SK-N-SH treated with all-trans-retinoic acid at 6 μM for 48 hours (cell line): ENCODE results near the gene FOXD1.

ENCODE experiments used
- ARNTL ChIP-seq: fragments of 450-650 bp; formaldehyde crosslinking; IDR thresholded peaks from 2 replicates; pipeline ENCODE4 v1.5.0; 2020; ENCODE audit warnings: low read depth, mild to moderate bottlenecking, moderate library complexity, borderline replicate concordance
- CSDC2 ChIP-seq: fragments of 250-450 bp; sonication (Bioruptor Pico); IDR thresholded peaks from 2 replicates; pipeline ENCODE4 v1.5.0; 2020; ENCODE audit warnings: mild to moderate bottlenecking, moderate library complexity
- ESRRG ChIP-seq: fragments of 250-450 bp; sonication (Bioruptor Pico); IDR thresholded peaks from 2 replicates; pipeline ENCODE4 v1.6.1; 2021; ENCODE audit warnings: mild to moderate bottlenecking
- GLIS3 ChIP-seq: fragments of 250-450 bp; sonication (Bioruptor Pico); IDR thresholded peaks from 2 replicates; pipeline ENCODE4 v1.5.0; 2020; ENCODE audit warnings: mild to moderate bottlenecking, moderate library complexity
- SNAI2 ChIP-seq: fragments of 250-450 bp; sonication (Bioruptor Pico); IDR thresholded peaks from 2 replicates; pipeline ENCODE4 v1.5.0; 2020; ENCODE audit warnings: mild to moderate bottlenecking, moderate library complexity
- TCF4 ChIP-seq: fragments of 250-450 bp; sonication (Bioruptor Pico); IDR thresholded peaks from 2 replicates; pipeline ENCODE4 v1.8.0; 2021; ENCODE audit warnings: mild to moderate bottlenecking, moderate library complexity, borderline replicate concordance
- TSHZ2 ChIP-seq: fragments of 250-450 bp; sonication (Bioruptor Pico); IDR thresholded peaks from 2 replicates; pipeline ENCODE4 v1.5.0; 2020; ENCODE audit warnings: mild to moderate bottlenecking, moderate library complexity
- ZFP3 ChIP-seq: fragments of 250-450 bp; sonication (Bioruptor Pico); IDR thresholded peaks from 2 replicates; pipeline ENCODE4 v1.5.0; 2020; ENCODE audit warnings: mild to moderate bottlenecking, moderate library complexity
- ZFP30 ChIP-seq: fragments of 450-650 bp; formaldehyde crosslinking; IDR thresholded peaks from 2 replicates; pipeline ENCODE4 v1.5.0; 2022; ENCODE audit warnings: mild to moderate bottlenecking, moderate library complexity
- ZNF565 ChIP-seq: fragments of 450-650 bp; formaldehyde crosslinking; conservative IDR thresholded peaks from 2 replicates; pipeline ENCODE4 v1.5.0; 2020; ENCODE audit warnings: low read depth, mild to moderate bottlenecking, moderate library complexity
- ZNF8 ChIP-seq: fragments of 450-650 bp; formaldehyde crosslinking; IDR thresholded peaks from 2 replicates; pipeline ENCODE4 v1.5.0; 2020; ENCODE audit warnings: mild to moderate bottlenecking, moderate library complexity
- TF ChIP-seq, protein P1 (sequence below): fragments of 250-450 bp; sonication (Bioruptor Pico); IDR thresholded peaks from 2 replicates; pipeline ENCODE4 v1.8.0; 2020; ENCODE audit warnings: mild to moderate bottlenecking, moderate library complexity, borderline replicate concordance
- TF ChIP-seq, protein P2 (sequence below): fragments of 250-450 bp; sonication (Bioruptor Pico); IDR thresholded peaks from 2 replicates; pipeline ENCODE4 v1.5.1; 2020; ENCODE audit warnings: low read depth, mild to moderate bottlenecking, moderate library complexity

DNA sequence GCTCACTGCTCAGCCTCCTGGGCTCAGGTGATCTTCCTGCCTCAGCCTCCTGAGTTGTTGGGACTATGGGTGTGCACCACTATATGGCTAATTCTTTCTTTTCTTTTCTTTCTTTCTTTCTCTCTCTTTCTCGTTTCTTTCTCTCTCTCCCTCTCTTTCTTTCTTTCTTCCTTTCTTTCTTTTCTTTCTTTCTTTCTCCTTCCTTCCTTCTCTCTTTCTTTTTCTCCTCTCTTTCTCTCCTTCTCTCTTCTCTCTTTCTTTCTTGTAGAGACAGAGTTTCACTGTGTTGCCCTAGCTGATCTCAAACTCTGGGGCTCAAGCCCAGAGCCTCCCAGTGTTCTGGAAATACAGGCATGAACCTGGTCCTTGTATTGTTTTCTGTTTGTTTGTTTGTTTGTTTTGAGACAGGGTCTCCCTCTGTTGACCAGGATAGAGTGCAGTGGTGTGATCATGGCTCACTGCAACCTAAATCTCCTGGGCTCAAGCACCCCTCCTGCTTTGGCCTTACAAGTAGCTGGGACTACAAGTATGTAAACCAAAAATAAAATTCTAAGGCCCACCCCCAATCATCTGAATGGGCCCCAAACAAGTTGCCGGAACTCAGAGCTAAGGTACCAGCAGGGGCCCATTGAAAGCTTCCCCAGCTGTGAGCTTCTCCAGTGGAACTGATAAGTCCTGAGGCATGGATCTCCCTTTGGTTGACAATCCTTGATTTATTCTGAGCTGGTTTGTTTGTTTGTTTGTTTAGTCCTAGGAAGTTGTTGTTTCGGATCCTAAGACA, 37.7 kb upstream of the FOXD1 start:
- no peak for TF ChIP-seq ARNTL (CRISPR knock-in tag)
- TF ChIP-seq ZFP3 (CRISPR knock-in tag): no peak
- TF ChIP-seq ZFP30 (CRISPR knock-in tag): no peak
- TF ChIP-seq, protein P1, sequence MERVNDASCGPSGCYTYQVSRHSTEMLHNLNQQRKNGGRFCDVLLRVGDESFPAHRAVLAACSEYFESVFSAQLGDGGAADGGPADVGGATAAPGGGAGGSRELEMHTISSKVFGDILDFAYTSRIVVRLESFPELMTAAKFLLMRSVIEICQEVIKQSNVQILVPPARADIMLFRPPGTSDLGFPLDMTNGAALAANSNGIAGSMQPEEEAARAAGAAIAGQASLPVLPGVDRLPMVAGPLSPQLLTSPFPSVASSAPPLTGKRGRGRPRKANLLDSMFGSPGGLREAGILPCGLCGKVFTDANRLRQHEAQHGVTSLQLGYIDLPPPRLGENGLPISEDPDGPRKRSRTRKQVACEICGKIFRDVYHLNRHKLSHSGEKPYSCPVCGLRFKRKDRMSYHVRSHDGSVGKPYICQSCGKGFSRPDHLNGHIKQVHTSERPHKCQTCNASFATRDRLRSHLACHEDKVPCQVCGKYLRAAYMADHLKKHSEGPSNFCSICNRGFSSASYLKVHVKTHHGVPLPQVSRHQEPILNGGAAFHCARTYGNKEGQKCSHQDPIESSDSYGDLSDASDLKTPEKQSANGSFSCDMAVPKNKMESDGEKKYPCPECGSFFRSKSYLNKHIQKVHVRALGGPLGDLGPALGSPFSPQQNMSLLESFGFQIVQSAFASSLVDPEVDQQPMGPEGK (CRISPR knock-in tag): no peak
- no peak for TF ChIP-seq ZNF565
- TF ChIP-seq SNAI2: no peak
- TF ChIP-seq GLIS3 (CRISPR knock-in tag): no peak
- TF ChIP-seq CSDC2 (CRISPR knock-in tag): no peak
- TF ChIP-seq, protein P2, sequence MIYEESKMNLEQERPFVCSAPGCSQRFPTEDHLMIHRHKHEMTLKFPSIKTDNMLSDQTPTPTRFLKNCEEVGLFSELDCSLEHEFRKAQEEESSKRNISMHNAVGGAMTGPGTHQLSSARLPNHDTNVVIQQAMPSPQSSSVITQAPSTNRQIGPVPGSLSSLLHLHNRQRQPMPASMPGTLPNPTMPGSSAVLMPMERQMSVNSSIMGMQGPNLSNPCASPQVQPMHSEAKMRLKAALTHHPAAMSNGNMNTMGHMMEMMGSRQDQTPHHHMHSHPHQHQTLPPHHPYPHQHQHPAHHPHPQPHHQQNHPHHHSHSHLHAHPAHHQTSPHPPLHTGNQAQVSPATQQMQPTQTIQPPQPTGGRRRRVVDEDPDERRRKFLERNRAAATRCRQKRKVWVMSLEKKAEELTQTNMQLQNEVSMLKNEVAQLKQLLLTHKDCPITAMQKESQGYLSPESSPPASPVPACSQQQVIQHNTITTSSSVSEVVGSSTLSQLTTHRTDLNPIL (CRISPR knock-in tag): no peak
- no peak for TF ChIP-seq ESRRG (CRISPR knock-in tag)
- TF ChIP-seq TSHZ2 (CRISPR knock-in tag): no peak
- no peak for TF ChIP-seq TCF4 (CRISPR knock-in tag)
- no peak for TF ChIP-seq ZNF8
